Activated CD8-positive, alpha-beta memory T cell treated with anti-CD3 and anti-CD28 coated beads for 1 hour (primary cell): ENCODE measurements around the gene CDCA4.
"Not testable (repeated sequence)": the region's sequence is repeated elsewhere in the genome, so short reads cannot be mapped to it uniquely, and the experiment has no call there.

Experiments used
- DNase-seq, 2 donors: peaks; one replicate each; pipeline ENCODE4 v3.0.0-alpha.2; 2020; ENCODE audit warnings: low read depth in 1 of 2; ENCODE audit errors: extremely low read depth in 1 of 2

CDCA4 gene

DNA sequence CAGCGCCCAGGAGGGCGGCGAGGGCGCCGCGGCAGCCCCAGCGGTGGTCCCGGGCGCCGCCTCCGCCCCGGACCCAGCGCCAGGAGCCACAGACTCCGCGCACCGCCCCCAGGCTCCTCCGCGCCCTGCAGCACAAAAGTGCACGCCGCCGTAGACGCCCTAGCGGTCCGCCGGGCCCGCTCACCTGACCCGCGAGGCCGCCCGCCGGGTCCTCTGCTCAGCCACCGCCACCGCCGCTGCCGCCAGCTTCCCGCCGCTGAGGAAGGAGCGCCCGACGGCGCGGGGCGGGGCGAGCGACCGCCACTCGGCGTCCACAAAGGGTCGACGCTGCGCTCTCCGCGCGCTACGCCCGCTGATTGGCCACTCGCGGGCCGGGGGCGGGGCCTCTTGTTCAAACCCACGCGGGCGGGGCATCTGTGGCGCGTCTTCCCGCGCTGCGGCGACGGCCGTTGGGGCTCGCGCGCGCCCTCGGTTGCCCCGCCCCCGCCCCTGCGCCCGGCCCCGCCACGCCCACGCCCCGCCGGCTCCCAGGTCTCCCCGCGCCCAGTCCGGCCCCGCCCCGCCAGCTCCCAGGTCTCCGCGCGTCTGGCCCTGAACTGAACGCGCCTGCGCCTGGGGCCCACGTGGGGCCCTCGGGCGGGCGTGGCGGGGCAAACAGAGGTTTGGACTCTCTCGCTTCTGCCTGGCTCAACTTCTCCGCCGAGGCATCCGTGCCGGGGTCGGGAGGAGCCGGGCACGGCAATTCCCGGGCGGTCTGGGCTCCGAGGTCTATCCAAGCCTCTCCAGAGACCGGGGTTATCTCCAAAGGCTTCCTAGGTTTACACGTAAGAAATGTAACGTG, at the start of gene CDCA4:
Gene CDCA4, minus strand, starts transcription at position 269 of the 841 bp plus-strand sequence. CDS start 9,154 bp downstream, outside the sequence.
- peak; percentile 93 to 98 for DNase-seq

DNA sequence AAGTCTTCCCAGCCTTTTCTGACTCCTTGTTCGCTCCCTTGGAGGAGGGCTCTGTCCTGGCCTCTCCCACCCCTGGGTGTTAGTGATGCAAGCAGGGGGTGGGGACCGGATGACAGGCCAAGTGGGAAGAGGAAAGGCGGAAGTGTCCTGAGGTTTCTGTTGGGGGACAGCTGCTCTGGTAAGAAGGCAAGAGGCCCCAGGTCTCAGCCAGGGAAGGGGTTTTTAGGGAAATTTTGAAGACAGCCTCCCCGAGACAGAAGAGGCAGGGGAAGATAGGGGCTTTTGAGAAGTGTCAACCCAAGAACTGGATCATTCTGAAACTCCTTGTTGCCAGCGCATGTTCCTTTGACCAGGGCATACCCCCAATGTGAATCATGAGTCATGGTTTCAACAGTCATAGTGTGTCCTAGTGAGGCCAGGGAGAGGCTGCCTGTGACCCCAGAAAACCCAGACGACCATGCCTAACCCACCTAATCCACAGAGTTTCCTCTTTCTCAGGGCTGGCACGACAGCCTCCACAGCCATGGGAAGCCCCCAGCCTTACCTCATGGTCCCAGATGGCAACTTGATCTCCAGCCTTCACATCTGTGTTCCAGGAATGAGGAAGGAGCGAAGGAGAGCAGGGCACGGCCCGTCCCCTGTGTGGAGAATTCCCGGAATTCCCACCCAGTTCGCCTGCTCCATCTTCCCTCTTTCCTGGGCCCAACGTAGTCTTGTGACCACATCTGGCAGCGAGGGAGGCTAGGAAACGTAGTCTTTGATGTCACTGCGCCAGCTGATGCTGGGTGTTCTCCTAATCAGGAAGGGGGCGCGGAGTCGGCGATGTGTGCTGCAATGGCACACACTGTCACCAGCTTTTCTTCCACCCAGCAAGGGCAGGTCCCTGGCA, 49.2 kb upstream of the CDCA4 start:
- DNase-seq, result no peak

DNA sequence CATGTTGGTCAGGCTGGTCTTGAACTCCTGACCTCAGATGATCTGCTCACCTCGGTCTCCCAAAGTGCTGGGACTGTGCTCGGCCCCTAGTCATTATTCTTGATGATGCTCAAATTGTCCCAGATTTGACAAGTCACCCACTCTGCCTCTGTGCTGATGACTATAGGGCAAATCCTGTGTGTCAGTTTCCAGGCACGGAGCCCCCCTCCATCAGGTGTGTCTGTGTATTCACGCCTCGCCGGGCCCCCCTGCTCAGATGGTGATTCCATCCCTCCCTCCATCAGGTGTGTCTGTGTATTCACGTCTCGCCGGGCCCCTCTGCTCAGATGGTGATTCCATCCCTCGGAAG, 48.6 kb upstream of the CDCA4 start:
- no peak for DNase-seq

DNA sequence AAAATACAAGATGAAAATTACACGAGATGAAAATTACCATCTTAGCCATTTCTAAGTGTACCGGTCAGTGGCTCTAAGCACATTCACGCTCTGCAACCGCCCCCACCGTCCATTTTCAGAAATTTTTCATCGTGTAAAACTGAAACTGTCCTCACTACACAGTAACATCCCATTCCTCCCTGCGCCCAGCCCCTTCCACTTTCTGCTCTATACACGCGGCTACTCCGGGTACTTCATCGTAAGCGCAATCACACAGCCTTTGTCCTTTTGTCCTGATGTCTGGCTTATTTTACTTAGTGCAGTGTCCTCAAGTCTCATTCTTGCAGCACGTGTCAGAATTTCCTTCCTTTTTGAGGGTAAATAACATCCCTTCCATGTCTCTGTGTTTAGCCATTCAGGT, 47.9 kb upstream of the CDCA4 start:
- DNase-seq, result no peak

DNA sequence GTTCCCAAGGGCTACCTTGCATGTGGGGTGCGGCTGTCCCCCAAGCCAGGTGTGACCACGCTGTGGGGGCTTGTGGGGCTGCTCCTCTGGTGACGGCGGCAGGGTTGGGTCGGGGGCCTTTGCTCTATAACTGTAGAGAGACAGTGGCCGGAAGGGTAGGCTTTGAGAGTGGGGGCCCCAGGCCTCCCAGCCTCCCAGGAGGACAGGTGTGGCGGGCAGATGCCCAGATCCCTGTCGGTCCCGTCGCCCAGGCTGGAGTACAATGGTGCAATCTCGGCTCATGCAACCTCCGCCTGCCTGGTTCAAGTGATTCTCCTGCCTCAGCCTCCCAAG, 47.1 kb upstream of the CDCA4 start:
- no peak for DNase-seq

DNA sequence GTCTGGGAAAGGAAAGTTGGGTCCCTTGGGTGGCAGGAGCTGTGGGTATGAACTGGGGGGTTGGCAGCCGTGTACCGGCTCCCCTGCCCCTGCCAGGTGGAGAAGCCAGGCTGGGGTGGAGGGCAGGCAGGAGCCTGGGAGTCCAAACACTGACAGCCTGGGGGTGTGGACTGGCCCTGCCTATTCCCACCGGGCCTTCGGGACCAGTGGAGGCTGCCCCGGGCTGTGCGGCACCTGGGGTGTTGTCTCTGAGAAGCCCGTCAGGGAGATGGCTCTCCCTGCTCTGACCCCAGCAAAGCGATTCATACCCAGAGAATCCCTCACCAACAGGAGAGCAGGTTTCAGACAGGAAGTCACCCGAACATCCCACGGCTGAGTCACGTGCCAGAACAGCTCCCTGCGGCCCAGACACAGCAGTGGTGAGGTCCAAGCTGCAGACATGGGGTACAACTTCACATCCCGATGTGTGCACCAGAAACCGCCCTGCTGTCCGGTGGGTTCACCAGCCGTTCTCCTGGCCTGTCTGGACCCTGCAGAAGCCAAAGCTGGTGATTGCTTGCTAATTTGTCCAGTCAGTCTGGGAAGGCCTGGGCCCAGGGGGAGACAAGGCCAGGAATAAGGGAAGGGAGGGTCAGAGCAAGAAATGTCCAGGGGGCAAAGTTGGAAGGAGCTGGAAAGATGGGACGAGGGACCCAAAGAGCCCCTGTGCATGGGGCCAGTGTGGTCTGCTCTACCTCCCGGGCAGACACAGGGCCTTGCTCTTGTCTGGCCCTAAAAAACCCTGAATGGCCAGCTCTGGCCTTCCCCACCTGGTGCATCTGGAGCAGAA, 46.5 kb upstream of the CDCA4 start:
- DNase-seq, result no peak

DNA sequence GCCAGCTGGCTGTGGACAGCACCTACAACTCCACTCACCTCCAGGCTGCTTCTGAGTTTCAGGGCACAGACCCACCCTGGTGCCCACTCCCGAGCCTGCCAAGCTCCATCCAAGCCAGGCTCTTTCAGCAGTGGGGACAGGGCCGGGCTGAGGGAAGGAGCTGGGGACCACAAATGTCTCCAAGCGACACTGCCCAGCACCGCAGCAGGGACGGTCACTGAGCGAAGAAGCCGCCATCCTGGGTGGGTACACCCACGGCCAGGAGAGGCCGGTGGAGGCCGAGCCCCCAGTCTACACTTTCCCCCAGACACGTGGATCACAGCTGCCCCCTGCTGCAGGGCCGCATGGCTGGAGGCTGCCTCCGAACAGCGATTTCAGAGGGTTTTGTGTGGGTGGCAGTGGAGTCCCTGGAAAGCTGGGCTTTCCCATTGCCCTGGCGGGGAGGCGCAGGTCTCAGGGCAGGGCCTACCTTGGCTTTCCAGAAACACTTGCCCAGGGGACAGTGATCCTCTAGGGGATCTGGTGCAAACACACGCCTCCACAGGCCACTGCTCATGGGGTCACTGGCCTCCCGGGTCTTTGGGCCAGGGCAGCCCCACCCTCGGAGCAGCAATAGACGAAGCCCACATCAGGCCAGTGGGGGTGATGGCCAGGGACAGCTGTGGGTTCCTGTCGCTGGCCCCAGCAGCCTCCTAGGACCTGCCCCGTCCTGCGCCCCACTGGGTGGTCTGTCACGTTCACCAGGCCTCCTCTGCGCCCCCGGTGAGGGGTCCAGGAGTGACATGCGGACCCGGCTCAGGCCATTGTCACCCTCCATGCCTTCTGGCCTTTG, 45.6 kb upstream of the CDCA4 start:
- no peak for DNase-seq

DNA sequence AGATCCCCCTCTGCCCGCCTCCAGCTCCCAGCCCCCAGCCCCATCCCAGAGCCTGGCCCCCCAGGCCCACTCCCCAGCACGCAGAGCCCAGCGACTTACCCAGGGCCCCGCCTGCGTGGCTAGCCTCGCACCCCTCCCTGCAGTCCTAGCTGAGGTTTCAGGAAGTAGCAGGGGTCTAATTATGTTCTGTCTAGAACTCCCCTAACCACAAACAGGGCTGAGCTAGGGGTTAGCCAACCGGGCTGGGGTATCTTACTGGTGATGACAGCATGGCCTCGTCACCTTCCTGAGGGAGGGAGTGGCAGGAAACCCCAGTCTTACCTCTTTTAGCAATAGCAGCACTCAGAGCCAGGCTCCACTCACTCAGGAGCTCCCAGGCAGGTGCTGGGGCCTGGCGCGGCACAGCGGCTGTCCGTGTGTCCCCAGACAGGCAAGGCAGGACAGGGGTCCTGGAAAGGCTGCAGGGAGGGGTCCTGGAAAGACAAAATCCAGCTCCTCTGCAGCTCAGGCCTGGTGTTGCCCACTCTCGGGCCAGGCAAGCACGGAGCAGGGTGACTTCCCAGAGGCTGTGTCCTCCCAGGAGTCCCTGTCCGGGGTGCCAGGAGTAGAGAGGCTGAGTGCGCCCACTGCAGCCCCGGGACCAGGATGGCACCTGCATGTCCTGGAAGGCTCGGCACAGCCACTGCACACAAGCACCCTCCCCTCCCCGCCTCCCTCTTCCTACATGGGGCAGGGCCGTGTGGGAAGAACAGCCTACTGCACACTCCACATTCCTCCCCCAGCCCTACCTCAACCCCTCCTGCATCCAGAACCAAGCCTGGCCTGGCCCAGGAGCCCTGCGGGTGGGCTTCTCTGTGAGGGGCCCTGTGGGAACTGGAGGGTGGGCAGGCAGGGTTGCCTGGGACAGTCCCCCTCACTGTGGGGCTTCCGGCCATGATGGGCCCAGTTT, 44.7 kb upstream of the CDCA4 start, which contains the start of gene GPR132:
Gene GPR132, minus strand, starts transcription at position 151 of the 949 bp plus-strand sequence. CDS start 10,010 bp downstream, outside the sequence.
- peak; percentile 71 to 82 for DNase-seq

DNA sequence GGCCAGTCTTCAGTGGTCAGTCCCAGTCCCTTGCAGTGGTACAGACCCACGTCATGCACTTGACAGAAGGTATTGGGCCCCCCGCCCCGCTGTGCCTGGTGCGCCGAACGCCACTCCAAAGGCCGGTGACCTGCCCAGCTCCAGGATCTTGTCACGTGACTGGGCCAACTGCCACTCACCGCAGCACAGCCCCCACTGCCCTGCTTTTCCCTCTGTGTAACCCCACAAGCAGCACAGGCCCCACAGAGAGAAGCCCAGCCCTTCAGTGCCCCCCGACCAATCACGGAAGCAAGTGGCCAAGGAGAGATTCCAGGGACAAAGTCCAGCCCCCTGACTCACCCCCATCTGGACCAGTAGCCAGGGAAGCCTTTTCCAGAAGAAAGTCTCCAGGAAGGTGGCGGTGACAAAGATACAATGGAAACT, 43.8 kb upstream of the CDCA4 start:
- DNase-seq, result no peak

DNA sequence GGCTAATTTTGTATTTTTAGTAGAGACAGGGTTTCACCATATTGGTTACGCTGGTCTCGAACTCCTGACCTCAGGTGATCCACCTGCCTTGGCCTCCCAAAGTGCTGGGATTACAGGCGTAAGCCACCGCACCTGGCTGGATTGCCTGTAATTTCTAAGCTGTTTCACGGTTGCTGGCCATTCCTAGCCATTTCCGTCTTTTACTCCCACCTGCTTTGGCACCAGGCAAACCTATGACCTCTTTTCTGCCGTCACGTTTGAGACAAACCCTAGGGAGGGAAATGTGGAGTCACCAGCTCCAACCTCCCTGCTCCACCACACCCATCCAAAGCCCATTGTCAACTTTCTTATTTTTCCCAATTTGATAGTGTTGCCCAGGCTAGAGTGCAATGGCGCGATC, 43.1 kb upstream of the CDCA4 start:
- DNase-seq, result no peak

DNA sequence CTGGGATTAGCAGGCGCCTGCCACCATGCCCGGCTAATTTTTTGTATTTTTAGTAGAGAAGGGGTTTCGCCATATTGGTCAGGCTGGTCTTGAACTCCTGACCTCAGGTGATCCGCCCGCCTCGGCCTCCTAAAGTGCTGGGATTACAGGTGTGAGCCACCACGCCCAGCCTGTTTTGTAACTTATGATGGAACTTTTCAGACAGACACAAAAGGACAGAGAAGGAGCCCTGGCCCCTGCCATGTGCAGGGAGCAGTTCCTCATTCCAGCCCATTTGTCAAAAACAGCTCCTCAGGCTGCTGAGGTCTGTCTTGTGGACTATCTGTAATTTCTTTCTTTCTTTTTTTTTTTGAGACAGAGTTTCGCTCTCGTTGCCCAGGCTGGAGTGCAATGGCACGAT, 42.6 kb upstream of the CDCA4 start:
- not testable (repeated sequence) for DNase-seq

DNA sequence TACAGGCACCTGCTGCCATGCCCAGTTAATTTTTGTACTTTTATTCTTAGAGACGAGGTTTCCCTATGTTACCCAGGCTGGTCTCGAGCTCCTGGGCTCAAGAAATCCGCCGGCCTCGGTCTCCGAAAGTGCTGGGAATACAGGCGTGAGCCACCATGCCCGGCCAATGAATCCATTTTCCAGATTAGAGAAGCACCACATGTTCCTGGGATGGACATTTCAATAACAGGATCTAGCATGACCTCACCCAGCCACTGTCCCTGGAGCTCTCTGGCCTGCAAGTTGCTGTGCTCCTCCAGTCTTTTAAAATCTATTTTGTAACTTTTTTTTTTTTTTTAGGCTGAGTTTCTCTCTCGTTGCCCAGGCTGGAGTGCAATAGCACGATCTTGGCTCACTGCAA, 42.2 kb upstream of the CDCA4 start:
- no peak for DNase-seq

DNA sequence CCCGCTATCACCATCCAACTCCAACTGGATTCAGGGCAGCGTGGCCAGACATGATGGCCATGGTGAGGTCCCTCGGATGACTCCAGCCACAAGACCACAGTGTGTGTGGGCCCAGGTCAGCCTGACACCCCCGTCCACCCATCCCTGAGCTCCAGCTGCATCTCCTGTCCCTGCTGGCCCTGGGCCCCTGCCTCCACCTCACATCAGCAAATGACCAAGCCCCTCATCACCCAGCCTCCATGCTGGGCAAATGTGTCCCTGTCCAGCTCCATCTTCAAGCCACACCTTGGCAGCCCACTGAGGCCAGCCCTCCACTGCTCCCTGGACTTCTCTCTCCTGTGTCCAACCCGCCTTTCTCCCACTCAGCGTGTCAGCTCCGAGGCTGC, 41.2 kb upstream of the CDCA4 start:
- DNase-seq, result no peak

DNA sequence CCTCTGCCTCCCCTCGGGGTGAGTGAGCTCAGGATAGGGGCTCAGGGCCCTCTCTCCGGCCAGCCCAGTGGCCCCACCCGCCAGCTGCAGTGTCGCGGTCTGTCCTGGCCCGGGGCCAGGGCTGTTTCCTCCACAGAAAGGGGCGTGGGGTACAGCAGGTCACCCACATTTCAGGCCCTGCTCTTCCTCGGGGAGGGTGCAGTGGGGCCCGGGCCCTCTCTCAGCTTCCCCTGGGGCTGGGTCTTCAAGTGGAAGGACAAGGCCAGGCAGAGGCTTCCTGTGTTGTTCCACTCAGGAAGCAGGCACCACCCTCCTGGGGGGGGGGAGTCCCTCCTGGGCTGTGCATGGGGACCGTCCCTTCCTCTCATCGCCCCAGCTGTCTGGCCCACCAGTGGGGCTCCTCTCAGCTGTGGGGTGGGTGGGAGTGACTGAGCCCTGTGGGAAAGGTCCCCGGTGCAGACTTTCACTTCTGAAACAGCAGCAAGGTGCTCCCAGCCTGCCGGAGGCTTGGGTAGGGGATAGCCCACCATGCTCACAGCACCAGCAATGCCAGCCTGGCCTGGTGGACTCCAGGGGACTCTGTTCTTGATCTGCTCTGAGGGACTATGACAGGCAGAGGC, 40.7 kb upstream of the CDCA4 start:
- no peak for DNase-seq

DNA sequence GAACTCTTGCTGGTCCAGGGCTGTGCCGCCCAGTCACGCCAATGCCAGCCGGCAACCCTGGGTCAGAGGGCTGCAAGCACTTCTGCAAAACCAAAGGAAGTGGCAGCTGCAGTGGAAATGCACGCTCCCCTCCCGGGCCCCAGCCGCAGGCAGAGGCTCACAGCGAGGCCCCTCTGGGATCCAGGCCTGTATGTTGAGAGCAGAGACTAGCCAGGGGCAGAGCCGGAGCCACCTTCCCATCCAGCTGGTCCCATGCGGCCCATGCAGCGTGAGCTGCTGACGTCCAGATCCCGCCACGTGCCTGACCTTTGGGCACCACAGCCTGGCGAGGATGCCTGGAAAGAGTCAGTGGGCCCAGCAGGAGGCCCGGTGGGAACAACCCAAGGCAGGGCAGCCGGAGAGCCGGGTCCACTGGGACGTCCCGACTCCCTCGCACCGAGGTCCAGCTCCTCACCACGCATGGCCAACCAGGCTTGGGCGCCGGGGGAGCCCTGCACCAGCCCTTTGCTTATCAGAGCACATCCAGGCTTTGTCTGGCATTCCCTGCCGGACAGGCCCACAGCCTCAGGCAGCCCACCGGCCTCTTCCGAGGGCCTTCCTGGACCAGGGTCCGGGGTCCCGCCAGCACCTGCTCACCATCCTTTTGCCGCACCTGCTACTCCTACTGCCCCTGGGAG, 40.0 kb upstream of the CDCA4 start:
- no peak for DNase-seq

DNA sequence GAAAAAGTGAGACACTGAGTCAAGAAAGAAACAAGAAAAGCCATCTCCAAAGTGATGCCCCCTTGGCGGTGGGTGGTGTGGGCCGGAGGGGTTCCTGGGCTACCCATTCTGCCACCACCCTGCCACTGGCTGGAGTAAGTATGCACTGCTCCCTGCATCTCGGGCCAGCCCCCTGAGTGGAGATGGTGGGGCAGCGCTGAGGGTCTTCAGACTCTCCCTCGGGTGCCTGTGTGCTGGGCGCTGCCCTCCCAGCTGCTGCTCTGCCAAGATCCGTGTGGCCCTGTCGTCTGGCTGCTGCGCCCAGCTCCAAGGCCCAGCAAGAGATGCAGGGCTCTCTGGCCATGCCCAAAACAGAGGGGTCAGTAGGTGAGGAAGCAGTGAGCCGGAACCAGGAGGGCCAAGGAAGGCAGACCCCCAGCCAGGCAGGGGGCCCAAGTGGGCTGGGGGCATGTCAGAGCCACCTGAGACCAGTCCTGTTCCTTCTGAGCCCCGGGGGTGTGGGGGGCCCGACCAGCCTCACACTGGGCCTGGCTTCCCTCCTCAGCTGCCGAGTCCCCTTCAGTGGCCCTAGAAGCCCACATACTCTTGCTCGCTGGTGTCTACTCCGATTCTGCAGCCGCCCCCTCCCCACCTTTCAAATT, 39.2 kb upstream of the CDCA4 start:
- DNase-seq, result no peak

DNA sequence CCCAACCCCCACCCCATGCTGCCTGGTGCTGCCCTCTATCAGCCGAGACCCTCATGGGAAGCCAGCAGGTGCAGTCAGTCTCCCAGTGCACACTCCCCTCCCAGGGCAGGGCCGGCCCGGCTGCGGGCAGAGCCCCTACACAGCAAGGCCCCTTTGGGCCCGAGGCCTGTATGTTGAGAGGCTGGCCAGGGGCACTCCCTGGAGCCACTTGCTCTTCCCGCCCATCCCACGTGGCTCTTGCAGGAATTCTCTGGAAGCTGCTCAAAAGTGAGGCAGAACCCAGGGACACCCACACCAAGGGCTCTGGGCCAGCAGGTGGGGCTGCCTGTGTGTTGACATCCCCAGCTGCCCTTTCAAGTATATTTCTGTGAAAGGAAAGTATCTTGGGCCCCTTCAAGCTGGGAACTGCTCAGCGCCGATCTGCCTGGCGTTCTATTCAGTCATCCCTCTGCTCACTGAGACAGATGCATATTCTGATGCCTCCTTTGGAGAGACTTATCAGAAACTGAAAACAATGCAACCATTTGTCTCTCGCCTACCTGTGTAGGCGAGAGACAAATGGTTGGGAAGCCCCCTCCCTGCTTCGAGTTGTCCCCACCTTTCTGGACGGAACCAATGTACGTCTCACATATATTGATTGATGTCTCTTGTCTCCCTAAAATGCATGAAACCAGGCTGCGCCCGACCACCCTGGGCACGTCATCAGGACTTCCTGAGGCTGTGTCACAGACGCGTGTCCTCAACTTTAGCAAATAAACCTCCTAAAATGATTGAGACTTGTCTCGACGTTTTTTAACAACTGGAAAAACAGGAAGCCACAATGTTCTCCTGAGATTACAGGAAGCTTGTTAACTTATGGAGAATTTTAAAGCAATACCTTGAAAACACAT, 38.4 kb upstream of the CDCA4 start:
- DNase-seq, result peak in 1 of 2 donors; percentile 64
